Measurements from ENCODE around the gene B4GALT5. TPM values are rescaled to one million over a fixed set of nuclear protein-coding genes. Genes with fewer than 3 reads are reported as not detected.
"Not testable (repeated sequence)": the region's sequence is repeated elsewhere in the genome, so short reads cannot be mapped to it uniquely, and the experiment has no call there.

The B4GALT5 gene
- total RNA-seq, 1 donor from 2014 or later: 34.4 TPM

DNA sequence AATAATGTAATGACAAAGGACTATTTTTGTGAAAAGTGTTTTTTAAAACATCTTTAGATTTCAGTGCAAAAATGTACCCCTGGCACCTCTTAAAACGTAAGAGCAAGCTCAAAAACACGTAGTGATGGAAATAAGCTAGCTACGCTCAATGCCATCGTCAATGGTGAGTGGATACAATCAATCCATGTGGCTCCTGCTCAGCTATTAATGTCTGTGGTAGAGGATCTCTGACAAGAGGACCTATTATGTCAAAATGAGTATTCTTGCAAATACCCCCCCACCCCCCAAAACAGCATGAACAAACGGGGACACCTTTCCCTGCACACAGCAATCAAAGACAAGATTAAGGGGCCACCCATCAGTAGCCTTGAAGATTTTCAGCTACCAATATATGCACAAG lies 80.7 kb downstream of the B4GALT5 start:
- intact Hi-C loops (cut with micrococcal nuclease): no loop called here

DNA sequence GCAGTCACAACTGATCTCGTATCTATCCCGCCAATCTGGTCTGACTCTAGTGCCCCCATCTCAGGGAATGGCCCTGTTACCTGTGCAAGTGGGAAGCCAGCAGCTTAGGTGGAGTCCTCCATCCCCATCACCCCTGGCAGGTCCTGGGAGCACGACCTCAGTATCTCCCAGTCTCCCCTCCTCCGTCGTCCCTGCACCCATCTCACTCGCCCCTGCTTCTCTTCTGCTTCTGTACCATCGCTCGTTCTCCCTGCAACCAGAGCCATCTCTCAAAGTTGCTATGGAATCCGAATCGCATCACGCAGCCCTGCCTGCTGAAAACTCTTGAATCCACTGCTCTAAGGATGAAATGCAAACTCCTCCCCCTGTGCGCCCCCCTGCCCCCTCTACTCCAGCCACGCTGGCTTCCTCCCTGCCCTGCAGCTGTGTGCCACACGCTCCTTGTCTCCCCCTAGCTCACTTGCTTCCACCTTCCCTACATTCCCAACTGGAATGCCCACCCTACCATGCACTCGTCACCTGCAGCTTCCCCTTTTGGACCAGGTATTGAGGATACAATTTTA lies 81.7 kb downstream of the B4GALT5 start:
- intact Hi-C loops (cut with micrococcal nuclease): no loop called here

DNA sequence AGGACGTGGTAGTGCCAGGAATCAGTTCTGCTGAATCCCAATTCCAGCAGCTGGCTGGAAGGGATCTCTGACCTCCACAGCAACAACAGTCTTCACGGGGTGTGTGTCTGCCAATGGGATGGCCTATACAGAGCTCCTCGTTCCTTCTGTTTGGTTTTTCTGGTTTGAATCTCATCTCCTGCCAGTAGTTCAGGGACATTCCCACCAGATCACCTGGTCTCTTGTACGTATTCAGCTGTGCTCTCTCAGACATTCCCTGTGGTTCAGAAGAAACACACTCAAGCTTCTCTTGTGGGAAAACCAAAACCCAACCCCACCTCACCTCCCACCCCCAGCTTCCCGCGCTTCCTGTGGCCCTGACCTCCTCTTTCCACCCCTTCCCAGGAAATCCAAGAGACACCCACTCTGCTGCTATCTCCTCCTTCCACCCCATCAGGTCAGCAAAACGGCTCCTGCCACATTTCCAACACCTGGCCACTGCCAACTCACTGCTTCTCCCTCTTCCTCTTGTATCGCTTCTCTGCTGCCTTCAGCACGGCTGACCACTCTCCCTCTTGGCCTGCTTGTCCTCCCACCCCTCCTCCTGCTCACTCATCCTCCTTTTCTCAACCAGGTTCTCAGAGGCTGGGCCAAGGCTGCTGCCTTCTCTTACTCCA lies 82.5 kb downstream of the B4GALT5 start:
- intact Hi-C loops (cut with micrococcal nuclease): no loop called here

DNA sequence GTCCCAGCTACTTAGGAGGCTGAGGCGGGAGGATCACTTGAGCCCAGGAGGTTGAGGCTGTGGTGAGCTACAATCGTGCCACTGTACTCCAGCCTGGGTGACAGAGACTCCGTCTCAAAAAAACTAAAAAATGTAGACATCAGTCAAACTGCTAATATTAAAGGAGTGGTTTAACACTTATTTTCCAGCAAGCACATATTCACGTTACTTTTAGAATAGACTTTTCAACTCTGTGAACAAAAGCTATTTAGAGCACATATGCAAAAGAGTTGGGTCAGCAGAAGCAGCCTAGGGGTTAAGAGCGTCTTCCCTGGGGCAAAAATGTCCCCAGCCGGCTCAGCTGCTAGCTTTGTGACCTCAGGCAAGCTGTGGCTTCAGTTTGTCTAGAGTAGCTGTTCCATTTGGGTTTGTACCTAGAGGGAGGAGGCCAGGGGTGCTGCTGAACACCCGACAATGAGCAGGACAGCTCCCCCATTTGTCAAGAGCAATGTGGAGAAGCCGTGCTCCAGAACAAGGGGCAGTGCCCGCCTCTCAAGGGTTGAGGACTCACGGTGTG lies 83.2 kb downstream of the B4GALT5 start:
- intact Hi-C loops (cut with micrococcal nuclease): no loop called here

DNA sequence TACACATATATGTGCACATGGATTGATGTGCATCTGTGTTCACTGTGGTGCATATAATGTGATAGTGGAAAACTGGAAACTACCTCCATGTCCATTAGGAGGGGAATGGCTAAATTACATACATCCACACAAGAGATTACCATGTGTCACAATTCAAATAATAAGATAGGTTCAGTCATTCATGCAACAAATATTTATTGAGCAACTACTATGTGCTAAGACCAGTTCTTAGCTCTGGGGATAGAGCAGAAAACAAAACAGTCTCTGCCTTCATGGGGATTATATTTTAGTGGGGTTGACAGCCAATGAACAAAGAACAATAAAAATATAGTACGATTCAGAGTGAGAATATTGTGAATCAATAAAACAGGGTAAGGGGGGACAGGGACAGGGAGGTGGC lies 84.1 kb downstream of the B4GALT5 start:
- intact Hi-C loops (cut with micrococcal nuclease): no loop called here

DNA sequence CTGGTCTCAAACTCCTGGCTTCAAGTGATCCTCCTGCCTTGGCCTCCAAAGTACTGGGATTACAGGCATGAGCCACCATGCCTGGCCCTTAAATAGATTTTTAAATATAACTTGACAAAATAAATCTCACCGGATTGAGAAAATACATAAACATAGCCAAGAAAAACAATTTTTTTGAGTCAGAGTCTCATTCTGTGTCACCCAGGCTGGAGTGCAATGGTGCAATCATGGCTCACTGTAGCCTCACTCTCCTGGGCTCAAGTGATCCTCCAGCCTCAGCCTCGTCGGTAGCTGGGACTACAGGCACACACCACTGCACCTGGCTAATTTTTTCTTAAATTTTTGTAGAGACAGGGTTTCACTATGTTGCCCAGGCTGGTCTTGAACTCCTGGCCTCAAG lies 85.4 kb downstream of the B4GALT5 start:
- intact Hi-C loops (cut with micrococcal nuclease): not testable (repeated sequence)

DNA sequence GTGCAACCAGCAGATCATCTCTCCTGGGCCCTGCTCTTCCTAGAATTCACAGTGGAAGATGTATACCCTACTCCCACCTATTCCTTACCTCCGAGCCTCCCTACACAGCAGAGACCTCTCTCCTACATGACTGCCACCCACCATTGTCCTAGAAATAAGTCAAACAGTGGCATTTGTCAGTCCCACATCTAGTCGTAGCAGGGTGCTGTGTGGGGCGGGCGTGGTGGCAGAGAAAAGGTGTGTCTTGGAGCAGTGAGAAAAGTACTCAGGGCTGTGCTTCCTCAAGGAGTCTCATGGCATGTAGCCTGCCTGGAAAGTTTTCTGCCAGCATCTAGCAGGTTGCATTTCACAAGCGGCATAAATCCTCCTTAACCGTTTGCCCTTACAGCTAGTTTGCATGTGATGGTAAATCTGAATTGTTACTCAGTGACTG lies 86.3 kb downstream of the B4GALT5 start:
- intact Hi-C loops (cut with micrococcal nuclease): no loop called here

DNA sequence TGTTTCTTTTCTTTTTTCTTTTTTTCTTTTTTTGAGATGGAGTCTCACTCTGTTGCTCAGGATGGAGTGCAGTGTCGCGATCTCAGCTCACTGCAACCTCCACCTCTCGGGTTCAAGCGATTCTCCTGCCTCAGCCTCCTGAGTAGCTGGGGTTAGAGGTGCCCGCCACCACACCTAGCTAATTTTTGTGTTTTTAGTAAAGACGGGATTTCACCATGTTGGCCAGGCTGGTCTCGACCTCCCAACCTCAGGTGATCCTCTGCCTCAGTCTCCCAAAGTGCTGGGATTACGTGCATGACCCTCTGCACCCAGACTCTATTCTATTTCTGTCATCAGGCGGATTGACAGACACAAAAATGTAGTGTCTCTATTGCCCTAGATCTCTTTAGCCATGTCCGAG lies 88.7 kb downstream of the B4GALT5 start:
- intact Hi-C loops (cut with micrococcal nuclease): loop anchor here (5.0 kb wide), 1 partner anchor 52 kb away; no protein-coding TSS in a partner anchor

DNA sequence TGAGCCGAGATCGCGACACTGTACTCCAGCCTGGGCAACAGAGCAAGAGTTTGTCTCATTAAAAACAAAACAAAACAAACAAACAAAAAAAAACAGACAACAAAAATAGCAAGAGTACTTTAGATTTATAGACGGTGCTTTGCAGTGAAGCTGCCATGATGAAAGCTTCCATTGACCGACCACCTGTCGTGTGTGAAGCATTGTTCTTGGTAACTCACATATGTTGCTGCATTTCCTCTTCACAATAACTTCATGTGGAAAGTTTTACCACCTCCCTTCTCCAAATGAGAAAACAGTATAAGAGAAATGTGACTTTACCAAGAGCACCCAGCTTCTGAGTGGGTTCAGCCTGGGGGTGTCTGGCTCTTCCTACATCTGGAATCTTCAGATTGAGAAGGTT lies 89.4 kb downstream of the B4GALT5 start:
- intact Hi-C loops (cut with micrococcal nuclease): loop anchor here (5.0 kb wide), 1 partner anchor 53 kb away; no protein-coding TSS in a partner anchor

DNA sequence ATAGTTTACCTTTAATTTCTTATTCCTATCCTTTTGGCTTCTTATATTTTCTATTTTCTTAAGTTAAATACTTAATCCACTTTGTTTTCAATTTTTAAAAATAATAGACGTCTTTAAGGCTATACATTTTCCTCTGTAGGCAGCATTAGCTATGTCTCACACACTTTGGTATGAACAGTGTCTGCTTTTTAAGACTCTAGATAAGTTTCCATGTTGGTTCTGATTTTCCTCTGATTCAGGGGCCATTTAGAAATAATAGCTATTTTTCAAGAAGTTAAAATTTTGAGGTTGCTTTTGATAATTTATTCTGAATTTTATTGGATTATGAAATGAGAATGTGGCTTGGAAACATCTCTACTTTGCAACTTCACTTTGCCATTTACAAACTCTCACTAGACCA lies 91.4 kb downstream of the B4GALT5 start:
- intact Hi-C loops (cut with micrococcal nuclease): loop anchor here (5.0 kb wide), 1 partner anchor 55 kb away; no protein-coding TSS in a partner anchor

DNA sequence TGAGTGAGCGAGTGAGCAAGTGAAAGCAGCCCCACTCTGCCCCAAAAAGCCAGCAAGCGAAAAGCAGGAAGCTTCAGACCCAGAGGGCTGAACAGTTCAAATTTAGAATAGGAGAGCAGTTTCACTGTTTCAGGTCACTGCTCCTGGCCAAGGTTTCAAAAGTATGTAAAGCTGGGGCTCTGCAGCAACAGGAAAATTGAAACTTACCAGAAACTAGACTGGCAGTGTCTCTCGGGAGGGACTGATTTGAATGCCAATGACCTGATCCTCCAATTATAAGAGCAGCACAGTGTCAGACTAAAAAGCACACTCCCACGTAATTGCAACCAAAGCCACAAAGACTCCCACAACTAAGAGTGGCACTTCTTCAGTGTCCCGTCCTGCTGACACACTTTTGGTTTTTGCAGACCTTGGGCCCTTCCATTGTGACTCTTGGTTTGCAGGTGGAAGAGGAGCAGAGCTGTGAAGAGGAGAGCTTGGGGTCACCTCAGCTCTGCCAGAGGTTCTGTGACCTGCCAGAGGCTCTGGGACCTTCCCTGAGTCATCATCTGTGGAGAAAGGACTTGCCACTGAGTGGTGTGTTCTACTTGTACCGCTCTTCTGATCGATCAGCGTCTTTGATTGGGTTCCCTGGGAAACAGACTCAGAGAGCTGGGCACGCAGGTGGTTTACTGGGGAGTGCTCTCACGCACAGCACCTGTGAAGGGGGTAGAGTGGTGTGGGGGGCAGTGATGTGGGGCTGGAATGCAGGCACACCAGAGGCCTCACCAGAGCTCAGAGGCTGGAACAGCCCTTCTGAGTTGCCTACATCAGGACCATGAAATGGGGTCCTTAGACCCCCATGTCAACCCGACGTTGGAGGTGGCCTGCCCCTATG lies 93.1 kb downstream of the B4GALT5 start:
- intact Hi-C loops (cut with micrococcal nuclease): loop anchor here (5.0 kb wide), 1 partner anchor 57 kb away; no protein-coding TSS in a partner anchor

DNA sequence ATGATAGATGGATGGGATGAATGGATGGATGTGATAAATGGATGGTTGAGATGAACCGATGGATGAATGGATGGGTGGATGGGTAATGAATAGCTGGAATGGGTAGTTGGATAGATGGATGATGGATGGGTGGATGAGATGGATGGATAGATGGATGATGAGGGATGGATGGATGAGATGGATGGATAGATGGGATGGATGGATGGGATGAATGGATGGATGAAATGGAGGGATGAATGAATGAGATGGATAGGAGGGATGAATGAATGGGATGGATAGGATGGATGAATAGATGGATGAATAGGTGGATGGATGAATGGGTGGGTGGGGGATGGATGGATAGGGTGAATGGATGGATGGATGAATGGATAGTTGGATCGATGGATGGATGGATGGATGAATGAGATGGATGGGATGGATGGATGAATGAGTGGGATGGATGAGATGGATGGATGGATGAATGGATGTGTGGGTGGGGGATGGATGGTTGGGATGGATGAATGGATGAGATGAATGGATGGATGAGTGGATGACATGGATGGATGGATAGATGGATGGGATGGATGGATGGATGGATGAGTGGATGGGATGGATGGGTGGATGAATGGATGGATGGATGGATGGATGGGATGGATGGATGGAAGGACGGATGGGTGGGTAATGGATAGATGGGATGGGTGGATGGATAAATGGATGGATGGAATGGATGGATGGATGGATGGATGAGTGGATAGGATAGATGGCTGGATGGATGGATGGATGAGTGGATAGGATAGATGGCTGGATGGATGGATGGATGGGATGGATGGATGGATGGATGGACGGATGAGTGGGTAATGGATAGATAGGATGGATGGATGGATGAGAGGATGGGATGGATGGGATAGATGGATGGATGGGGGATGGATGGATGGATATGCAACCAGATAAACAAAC lies 94.3 kb downstream of the B4GALT5 start:
- intact Hi-C loops (cut with micrococcal nuclease): loop anchor here (5.0 kb wide), 1 partner anchor 58 kb away; no protein-coding TSS in a partner anchor

DNA sequence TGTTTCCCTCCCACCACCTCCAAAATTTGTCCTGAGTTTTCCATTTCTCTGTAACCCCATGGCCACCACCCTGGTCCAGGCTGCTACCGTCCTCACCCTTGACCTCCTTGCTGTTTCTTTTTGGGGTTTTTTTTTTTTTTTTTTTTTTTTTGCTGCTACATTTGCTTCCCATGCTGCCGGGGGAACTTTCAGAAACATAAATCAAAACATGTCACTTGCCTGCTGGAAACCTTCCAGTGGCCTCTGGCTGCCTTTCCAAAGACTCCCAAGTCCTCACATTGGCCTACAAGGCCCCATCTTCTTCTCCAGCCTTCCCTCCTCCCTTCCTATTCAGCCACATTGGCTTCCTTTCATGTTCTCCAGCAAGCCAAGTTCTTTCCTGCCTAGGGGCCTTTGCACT lies 95.4 kb downstream of the B4GALT5 start:
- intact Hi-C loops (cut with micrococcal nuclease): no loop called here

DNA sequence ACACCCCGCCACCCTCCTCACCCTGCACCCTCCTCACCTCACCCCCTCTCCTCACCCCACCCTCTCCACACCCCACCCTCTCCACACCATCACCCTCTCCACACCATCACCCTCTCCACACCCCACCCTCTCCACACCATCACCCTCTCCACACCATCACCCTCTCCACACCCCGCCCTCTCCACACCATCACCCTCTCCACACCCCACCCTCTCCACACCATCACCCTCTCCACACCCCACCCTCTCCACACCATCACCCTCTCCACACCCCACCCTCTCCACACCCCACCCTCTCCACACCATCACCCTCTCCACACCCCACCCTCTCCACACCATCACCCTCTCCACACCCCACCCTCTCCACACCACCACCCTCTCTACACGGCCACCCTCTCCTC lies 96.3 kb downstream of the B4GALT5 start:
- intact Hi-C loops (cut with micrococcal nuclease): not testable (repeated sequence)

DNA sequence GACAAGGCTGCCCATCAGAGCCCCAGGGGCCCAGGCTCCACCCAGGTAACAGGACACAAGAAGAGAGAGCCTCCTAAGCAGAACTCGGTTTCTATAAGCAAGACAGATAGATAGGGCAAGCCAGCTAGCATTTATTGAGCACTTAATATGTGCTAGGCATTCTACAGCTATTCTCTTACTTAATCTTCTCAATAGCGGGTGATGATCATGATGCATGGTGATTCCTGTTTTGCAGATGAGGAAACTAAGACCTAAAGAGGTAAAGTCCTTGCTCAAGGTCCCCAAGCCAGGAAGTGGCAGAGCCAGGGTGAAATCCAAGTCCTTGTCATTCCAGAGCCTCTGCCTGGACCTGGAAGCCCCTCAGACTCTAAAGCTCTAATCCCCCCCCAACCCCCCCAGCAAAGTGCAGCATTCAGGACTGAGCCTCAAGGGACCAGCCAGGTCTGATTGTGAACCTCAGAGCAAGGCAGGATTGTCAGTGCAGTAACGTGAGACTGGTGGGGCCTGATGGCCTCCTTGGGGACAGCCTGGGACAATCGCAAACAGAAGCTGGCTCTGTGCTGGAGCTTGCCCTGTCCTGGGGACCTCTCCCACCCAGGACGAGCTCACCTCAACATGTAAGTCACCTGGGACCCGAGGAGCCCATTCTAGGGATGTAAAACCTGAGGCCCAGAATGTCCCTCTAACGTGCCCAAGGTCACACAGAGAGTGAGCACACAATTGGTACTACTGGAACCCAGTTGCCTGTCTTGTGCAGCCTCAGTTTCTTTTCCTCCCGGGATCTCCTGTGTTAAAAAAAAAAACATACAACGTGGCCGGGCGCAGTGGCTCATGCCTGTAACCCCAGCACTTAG lies 97.3 kb downstream of the B4GALT5 start:
- intact Hi-C loops (cut with micrococcal nuclease): no loop called here

DNA sequence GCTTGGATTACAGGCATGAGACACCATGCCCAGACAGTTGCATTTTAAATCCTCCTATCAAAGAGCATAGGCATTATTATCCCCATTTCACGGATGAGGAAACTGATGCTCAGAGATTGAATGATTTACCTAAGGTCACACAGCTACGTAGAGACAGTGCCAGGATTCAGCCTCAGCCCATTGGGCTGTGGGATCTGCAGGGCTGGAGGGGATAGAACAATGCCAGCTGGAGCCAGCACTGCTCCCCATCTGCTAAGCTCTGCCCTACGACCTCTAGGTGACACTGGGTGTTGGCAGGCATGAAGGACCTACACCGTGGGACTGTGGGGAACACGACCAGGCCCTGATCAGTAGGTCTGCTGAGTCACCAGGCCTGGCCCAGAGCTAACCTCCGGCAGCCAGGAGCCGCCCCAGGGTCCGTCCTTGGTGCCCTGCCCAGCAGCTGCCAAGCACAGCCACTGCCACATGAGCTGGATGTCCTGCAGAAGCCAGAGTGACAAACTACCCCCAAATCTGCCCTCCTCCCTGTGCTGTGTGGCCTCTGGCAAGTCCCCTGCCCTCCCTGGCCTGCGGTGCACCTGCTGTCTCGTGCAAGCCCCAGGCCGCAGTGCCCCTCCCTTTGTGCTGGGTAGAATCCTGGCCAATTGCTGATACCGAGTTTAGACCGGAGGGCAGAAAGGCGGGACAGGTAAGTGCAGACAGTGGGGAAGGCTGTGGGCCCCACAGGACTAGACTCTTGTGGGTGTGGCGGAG lies 98.1 kb downstream of the B4GALT5 start:
- intact Hi-C loops (cut with micrococcal nuclease): no loop called here

DNA sequence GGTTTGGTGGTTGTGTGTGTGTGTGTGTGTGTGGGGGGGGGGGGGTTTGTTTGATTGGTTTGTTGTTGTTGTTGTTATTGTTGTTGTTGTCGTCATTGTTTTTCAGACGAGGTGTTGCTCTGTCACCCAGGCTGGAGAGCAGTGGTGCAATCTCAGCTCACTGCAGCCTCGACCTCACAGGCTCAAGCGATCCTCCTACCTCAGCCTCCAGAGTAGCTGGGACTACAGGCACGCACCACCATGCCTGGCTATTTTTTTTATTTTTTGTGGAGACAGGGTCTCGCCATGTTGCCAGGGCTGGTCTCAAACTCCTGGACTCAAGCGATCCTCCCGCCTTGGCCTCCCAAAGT lies 98.7 kb downstream of the B4GALT5 start:
- intact Hi-C loops (cut with micrococcal nuclease): not testable (repeated sequence)

DNA sequence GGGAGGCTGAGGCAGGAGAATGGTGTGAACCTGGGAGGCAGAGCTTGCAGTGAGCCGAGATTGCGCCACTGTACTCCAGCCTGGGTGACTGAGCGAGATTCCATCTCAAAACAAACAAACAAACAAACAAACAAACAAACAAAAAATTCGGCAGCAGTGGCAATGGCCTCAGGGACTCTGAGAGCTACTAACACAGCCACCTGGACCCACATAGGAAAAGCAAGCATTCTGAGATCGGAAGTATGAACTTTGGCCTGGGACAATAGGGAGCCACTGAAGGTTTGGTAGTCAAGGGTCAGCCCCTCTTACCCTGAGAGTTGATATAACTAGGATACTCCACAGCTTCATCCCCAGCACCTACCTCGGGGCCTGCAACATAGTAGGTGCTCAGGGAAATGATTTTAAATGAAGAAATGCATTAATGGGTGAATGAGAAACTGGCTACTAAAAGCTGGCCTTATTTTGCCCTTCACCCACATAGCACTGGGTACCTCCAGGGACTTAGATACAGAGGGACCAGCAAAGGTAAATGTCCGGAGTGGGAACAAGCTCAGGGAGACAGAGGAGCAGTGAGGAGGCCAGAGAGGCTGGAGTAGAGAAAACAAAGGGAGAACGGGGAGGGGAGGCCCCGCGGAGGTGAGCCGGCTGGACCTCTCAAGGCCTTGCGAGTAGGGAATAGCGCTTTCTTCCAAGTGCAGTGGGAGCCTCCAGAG lies 99.2 kb downstream of the B4GALT5 start:
- intact Hi-C loops (cut with micrococcal nuclease): loop anchor here (5.0 kb wide), 1 partner anchor 98 kb away; the partner anchor contains the start of gene B4GALT5
